ENCODE data around the gene VMP1.
"Not testable (repeated sequence)": the region's sequence is repeated elsewhere in the genome, so short reads cannot be mapped to it uniquely, and the experiment has no call there.

VMP1 gene

DNA sequence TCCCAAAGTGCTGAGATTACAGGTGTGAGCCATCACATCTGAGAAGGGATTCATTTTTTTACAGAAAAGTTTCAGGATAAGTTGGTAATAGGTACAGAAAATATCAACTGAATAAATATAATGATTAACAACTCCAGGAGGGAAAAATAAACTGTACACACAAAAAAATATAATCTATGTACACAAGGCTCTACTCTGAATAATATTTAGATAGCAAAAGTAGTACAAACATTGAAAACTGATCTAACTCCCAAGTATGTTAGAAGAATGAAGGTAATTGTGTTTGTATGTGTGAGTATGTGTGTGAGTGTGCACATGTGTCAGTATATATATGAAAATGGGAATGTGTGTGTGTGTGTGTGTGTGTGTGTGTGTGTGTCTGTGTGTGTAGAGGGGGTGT, 164.9 kb downstream of the VMP1 start:
- DNase-seq = no peak

DNA sequence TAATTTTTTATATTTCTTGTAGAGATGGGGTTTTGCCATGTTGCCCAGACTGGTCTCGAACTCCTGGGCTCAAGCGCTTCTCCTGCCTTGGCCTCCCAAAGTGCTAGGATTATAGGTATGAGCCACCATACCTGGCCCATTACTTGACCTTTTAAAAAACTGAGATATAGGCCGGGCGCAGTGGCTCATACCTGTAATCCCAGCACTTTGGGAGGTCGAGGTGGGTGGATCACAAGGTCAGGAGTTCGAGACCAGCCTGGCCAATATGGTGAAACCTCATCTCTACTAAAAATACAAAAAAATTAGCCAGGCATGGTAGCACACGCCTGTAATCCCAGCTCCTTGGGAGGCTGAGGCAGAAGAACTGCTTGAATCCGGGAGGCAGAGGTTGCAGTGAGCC, 166.0 kb downstream of the VMP1 start:
- not testable (repeated sequence) for DNase-seq

DNA sequence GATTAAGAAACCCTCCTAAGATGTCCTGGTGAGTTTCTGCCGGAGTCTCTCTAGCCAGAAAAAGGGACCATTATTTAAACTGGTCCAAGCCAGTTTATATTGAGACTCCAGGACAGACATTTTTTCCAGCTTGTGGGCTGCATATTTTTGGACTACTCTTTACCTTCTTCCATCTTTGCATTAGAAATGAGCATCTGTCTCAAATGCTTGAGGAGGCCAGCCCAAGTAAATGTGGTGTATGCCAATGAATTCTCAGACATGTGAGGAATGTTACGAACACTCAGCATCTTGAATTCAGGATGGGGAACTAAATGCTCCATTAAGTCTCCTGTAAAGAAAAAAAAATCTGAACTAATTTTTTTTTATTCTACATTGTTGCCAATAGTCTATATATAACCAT, 166.9 kb downstream of the VMP1 start:
- no peak for DNase-seq

DNA sequence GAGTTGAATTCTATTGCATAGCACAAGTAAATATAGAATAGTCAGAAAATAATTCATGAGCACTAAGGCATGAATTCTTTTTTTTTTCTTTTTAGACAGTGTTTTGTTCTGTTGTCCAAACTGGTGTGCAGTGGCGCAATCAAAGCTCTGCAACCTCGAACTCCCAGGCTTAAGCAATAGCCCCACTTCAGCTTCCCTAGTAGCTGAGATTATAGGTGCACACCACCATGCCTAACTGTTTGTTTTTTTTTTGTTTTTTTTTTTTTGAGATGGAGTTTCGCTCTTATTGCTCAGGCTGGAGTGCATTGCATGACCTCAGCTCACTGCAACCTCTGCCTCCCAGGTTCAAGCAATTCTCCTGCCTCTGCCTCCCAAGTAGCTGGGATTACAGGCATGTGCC, 168.7 kb downstream of the VMP1 start:
- peak; percentile 69 for DNase-seq

DNA sequence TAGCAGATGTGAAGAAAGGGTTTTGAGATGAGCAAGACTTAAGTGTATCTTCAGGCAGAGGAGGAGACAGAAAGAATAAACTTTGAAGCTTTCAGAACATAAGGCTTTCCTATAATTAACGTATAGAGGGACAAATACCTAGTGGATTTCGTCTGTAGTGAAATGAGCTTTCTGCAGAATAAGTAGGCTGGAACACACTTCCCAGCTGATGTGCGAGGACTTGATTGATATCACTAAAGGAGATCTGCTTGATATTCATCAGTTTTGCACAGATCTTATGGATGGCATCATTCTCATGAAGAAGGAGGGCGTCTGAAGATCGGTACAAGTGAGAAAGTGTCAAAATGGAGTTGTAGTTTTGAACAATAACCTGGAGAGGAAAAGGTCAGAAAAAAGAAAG, 170.5 kb downstream of the VMP1 start:
- no peak for DNase-seq

DNA sequence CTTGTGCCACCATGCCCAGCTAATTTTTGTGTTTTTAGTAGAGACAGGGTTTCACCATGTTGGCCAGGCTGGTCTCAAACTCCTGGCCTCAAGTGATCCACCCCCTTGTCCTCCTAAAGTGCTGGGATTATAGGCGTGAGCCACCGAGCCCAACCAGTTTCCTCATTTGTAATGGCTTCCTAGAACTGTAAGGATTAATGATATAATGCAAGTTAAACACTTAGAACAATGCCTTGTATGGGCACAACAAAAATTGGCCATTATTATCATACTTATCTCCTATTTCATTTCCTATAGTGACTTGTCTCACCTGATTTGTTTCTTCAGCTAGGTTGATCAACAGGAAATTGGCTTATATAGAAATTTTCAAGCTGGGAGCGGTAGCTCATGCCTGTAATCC, 171.2 kb downstream of the VMP1 start:
- peak; percentile 41 for DNase-seq

DNA sequence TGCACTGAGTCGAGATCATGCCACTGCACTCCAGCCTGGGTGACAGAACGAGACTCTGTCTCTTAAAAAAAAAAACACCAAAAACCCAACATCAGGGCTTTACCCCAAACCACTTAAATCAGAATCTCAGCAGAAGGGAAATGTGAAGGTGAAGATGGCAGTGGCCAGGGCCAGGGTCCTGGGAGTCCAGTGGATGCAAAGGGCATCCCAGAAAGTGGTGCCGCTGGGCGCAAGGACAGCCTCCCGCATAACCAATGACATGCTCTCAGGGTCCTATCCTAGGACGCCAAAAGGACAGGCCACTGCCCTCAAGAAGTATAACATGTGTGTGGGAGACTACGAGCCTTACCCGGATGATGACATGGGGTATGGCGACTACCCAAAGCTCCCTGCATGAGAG, 177.4 kb downstream of the VMP1 start:
- no peak for DNase-seq

DNA sequence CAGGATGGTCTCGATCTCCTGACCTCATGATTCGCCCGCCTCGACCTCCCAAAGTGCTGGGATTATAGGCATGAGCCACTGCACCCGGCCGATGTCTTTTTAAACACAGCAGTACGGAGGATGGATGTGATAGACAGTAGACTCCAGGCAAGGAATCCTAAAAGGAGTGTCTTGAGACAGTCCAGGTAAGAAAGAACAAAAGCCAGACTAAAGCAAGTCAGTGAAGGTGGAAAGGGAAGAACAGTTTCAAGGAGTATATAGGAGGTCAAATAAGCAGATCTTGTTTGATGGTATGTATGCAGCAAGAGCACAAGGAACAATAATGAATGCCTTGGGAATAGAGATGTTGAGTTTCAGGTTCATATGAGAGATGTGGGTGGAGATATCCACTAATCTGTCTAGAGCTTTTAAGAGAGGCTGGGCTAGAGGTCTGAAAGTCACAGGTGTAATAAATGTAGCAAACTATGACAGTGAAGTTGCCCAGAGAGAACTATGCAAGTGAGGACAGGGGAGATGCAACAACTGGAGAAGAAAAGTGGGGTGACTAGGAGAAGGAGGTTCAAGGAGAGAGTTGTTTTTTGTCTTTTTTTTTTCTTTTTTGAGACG, 180.8 kb downstream of the VMP1 start:
- DNase-seq = no peak

DNA sequence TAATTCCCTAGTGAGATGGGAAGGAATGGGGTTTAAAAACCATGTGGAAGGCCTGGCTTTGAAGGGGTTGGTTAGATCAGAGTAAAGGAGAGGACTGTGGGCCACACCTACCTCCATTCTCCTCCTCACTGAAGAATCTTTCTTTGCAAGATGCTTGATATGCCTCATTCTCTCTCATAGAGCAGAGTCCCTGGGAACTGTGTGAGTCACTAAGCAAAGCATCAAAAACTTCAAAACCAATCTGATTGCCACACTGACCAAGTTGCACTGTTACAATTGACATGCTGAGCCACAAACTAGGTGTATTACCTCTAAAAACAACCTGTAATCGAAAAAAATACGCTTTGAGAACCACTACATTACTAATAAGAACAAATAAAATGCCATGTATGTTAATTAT, 183.3 kb downstream of the VMP1 start:
- DNase-seq = no peak

Data from MV-4-11 (cell line).